AG09319 (cell line): ENCODE measurements around the gene PCK1.

Source experiments
- DNase-seq: peaks from one replicate; pipeline ENCODE4 v3.0.0-alpha.2; 2010; ENCODE audit warnings: low read depth; ENCODE audit errors: extremely low read depth
- TF ChIP-seq, protein P1 (sequence below): IDR thresholded peaks from 2 replicates; pipeline ENCODE4 v1.5.1; 2011; ENCODE audit warnings: low read depth, mild to moderate bottlenecking, inconsistent platforms, low read length, moderate library complexity

Gene PCK1

DNA sequence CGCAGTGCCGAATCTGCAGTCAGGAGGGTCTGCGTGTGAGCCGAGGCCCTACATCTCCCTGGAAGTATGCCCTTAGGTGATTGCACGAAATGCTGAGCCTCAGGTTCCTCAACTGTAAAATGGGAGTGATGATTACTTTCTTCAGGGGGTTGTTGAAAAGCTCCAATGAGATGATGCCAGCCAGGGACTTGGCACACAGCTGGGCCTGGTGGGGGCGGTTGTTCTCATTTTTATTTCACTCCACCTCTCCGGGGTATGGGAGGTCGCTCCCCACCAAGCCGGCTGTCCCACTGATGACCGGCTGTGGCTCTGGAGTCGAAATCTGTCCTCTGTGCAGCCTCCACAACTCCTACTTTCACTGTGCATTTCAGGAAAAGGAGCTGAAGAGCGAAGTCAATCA, 8.1 kb downstream of the PCK1 start:
- TF ChIP-seq, protein P1, sequence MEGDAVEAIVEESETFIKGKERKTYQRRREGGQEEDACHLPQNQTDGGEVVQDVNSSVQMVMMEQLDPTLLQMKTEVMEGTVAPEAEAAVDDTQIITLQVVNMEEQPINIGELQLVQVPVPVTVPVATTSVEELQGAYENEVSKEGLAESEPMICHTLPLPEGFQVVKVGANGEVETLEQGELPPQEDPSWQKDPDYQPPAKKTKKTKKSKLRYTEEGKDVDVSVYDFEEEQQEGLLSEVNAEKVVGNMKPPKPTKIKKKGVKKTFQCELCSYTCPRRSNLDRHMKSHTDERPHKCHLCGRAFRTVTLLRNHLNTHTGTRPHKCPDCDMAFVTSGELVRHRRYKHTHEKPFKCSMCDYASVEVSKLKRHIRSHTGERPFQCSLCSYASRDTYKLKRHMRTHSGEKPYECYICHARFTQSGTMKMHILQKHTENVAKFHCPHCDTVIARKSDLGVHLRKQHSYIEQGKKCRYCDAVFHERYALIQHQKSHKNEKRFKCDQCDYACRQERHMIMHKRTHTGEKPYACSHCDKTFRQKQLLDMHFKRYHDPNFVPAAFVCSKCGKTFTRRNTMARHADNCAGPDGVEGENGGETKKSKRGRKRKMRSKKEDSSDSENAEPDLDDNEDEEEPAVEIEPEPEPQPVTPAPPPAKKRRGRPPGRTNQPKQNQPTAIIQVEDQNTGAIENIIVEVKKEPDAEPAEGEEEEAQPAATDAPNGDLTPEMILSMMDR = no peak
- DNase-seq = no peak

DNA sequence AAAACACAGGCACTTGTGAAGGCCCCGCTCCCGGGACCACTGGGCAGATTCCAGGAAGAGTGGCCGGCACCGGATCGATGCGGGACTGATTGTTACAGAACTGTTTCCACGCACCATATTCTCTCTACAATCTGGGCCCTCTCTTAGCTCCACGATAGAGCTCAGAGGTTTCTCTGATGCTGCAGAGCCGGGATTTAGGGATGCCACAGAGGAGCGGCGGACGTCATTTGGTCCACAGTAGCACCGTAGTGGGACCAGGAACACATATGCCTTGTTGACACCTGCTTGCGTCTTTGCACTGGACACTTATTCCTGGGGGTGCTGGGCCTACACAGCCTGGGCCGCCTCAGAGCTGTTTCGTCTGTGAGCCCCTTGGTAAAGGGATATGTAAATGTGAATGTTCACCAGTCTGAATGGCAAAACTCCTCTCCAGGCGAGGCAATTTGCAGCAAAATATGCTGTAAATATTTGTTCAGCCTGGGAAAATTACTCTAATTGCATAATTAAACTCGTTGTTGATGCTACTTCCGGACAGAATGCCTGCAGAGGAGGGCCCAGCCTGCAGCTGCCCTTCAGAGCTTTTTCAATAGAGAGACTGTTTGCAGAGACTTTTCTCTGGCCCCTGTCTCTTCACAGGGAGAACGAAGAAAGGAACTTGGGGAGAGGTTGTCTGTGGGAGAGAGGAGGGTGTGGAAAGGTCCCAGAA, 9.4 kb downstream of the PCK1 start:
- TF ChIP-seq, protein P1 = no peak
- no peak for DNase-seq

DNA sequence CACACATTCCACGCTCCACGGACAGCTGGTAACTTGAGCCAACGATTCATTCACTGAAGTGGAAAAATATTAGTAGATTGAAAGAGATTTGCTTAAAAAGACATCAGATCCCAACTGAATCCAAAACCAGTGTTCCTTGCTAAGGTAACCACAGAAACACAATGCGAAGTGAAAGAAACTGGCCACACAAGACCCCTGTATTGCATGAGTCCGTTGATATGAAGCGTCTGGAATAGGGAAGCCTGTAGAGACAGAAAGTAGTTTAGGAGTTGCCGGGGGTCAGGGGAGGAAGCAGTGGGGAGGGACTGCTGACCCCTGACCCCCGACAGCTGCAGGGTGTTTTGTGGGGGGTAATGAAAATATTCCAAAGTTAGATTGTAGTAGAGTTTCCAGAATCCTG, 10.0 kb downstream of the PCK1 start:
- no peak for DNase-seq

DNA sequence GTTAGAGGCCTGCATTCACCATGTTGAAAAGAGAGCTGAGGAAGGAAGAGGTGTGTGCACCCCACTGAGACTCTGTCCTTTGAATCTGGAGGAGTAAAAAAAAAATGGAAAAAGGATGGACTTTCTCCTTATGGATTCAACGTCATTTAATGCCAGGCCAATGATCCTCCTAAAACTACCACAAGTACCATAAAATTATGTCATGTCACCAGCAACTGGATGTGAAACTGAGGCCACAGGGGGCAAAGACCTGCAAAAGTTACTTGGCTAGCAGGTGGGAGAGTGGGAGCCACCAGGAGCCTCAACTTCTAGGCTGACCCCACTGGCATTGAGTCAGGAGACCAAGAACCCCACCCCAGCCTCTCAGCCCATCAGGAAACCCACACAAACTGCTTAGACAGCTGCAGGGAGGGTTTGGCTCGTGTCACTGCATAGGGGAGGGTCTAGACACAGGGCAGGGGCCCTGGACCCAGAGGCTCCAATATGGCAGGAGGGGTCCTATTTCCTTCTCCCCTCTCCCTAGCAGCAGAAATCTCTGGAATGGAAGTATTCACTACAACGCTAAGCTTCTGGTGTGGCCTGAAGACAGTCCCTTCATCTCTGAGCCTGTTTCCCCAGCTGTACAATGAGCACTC, 11.0 kb downstream of the PCK1 start:
- no peak for DNase-seq
- TF ChIP-seq, protein P1 = no peak

More for the DNA sequence above, 10.0 kb downstream of the PCK1 start:
- TF ChIP-seq, protein P1 = no peak

DNA sequence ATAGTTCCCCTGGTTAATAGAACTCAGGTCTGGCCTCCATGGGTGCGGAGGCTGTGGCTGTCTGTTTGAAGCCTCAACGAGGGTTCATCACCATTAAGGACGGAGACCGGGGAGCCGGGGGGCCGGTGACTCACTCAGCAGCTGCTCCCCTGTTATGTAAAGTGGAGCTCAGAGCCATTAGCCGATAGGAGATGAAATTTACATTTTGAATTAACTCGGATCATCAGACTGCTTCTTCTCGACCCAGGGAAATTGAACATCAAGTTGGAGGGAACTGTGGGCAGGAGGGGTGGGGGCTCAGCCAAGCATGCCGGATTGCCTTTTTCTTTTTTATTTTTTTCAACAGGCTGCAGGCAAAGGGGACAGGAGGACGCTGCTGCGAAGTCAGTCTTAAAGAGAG, 12.3 kb downstream of the PCK1 start:
- no peak for DNase-seq
- TF ChIP-seq, protein P1 = no peak

DNA sequence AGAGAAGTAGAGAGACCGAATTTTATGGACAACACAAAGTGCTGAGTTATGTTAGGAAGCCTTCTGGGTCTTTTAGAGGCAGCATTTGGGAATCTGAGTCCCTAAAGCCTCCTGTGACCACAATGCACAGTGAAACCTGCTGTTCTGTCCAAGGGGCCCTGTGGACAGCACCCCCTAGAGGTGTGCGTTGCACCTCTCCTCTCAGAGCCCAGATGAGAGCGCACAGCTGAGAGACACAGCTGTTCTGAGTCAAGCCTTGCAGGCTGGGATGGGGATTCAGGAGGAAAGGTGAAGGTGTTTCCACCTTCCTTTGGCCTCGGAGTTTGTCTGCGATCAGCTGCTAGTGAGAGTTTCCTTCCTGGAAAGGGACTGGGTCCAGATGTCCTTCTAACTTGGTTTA, 13.0 kb downstream of the PCK1 start:
- TF ChIP-seq, protein P1 = peak; percentile 2; the same call in 1 of the 2 replicates
- no peak for DNase-seq

DNA sequence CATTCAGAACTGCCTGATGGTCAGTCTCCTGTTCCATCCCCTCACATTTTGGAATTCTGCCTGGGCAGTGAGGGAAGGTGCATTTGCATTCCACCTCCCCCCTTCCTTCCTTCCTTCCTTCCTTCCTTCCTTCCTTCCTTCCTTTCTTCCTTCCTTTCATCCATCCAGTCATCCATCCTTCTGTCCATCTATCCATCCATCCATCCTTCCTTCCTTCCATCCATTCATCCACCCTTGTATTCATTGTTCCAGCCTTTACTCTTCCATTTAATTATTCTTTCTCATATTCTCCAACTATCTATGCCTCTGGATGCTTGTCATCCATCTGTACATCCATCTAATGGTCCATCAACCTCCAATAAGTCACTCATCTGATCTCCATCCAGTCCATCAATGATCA, 14.0 kb downstream of the PCK1 start:
- TF ChIP-seq, protein P1 = no peak
- DNase-seq = no peak
